Esophagus (tissue), 2 donors: ENCODE measurements around the gene PHKG2. TPM values are rescaled to one million over a fixed set of nuclear protein-coding genes. Genes with fewer than 3 reads are reported as not detected.

Experiments
- H3K27ac ChIP-seq, 2 donors: one replicate each; pipeline ENCODE4 v1.5.1; 2013; ENCODE audit warnings: low read depth in 2 of 2, mild to moderate bottlenecking in 2 of 2, inconsistent platforms in 1 of 2, low read length in 1 of 2, moderate library complexity in 1 of 2
- H3K27me3 ChIP-seq, 2 donors: one replicate each; pipeline ENCODE4 v1.6.1; 2013; ENCODE audit warnings: low read length in 2 of 2, control low read depth in 1 of 2, mild to moderate bottlenecking in 1 of 2; ENCODE audit not compliant: insufficient read depth in 2 of 2, control insufficient read depth in 1 of 2
- H3K36me3 ChIP-seq, 2 donors: one replicate each; pipeline ENCODE4 v1.6.1; 2013; ENCODE audit warnings: low read length in 1 of 2; ENCODE audit not compliant: control insufficient read depth in 2 of 2, insufficient read depth in 2 of 2
- H3K4me1 ChIP-seq, 2 donors: one replicate each; pipeline ENCODE4 v1.6.1; 2013; ENCODE audit warnings: low read length in 1 of 2; ENCODE audit not compliant: control insufficient read depth in 2 of 2, insufficient read depth in 2 of 2
- H3K4me3 ChIP-seq, 2 donors: one replicate each; pipeline ENCODE4 v1.5.1; 2013; ENCODE audit warnings: low read length in 2 of 2, mild to moderate bottlenecking in 2 of 2, low read depth in 1 of 2, moderate library complexity in 1 of 2
- H3K9me3 ChIP-seq, 2 donors: one replicate each; pipeline ENCODE4 v1.6.1; 2013; ENCODE audit warnings: mild to moderate bottlenecking in 2 of 2, low read depth in 1 of 2, low read length in 1 of 2, moderate library complexity in 1 of 2; ENCODE audit not compliant: control insufficient read depth in 2 of 2, insufficient read depth in 1 of 2
- WGBS, 2 donors: extraction: QIAGEN DNeasy Blood & Tissue Kit; methylation state at CpG; one replicate each; pipeline ENCODE4 v1.1.7; 2013; 5-methylcytosine and 5-hydroxymethylcytosine counted together
- polyA plus RNA-seq, 2 donors: library from polyadenylated mRNA; stranded (reverse); fragments of 200-250 nt; gene quantifications; one replicate each; pipeline ENCODE4 v1.2.3, GENCODE V29; 2013
- donor health status: healthy with polysubstance abuse.
- donor health status: Bipolar disorder and iron deficiency.

Gene PHKG2
- polyA plus RNA-seq, 2 donors = 23.2 to 34.8 TPM

DNA sequence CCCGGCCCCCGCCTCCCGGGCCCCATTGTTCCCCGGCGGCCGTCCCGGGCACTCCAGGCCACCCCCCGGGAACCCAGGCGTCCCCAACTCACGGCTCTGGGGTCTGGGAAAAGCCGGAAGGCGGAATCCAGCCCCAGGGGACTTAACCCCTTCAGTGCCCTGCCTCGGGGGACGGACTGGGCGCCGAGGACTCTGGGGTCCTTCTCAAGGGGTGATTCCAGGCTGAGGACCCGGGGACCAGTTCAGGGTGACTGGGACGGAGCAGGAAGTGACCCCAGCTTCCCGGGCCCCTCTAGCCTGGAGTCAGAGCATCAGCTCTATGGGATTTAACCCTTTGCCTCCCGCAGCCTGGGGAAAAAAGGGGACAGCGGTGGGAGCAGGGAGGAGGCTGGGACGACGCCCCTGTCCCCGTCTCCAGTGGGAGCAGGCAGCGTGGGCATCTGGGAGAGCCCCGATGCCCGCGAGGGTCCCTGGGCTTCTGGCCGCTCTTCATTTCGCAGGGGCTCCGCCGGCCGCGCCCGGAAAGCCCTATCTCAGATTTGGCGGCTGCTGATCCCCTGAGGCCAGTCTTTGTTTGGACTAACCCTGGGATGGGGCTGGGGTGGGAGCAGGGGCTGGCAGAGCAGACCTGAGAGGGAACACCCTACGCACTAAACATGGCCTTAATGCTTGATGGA, 38.8 kb downstream of the PHKG2 start, which contains the start of gene ZNF629:
Gene ZNF629, minus strand, starts transcription at position 270 of the 677 bp plus-strand sequence. CDS start 2,723 bp downstream, outside the sequence.
- Histone ChIP-seq H3K27me3 (no peaks in the 10 kb centered on the region), H3K9me3 (no peaks in the 10 kb centered on the region), H3K4me3 (peak within 1 kb of the TSS; percentile 81 to 94), H3K4me1 (peaks cover 0 to 1% of the 10 kb centered on the region in 2 donors), H3K36me3 (peaks cover 2 to 19% of the 10 kb centered on the region in 2 donors), H3K27ac (peak within 1 kb of the TSS; percentile 57 to 66)
- WGBS, 2 donors = 1% methylated on average over 33 to 37 of the region's 37 CpGs

- peaks cover 0 to 1% of the 10 kb centered on the region in 2 donors for H3K4me1 ChIP-seq
- H3K27me3 ChIP-seq = no peaks in the 10 kb centered on the region
- WGBS, 2 donors = 41 to 47% methylated on average over 11 of the region's 11 CpGs
- H3K36me3 ChIP-seq = peaks cover 0 to 12% of the 10 kb centered on the region in 2 donors
- no peaks in the 10 kb centered on the region for H3K9me3 ChIP-seq
- peak overlapping the region; percentile 81 to 94 for H3K4me3 ChIP-seq
- peak overlapping the region; percentile 57 to 66 for H3K27ac ChIP-seq
These were observed 39.6 kb downstream of the PHKG2 start for GRCh38 chr16:30787613-30788378.

- H3K9me3 ChIP-seq = no peaks in the 10 kb centered on the region
- WGBS, 2 donors = 90% methylated on average over 7 of the region's 7 CpGs
- H3K4me3 ChIP-seq = no peak overlapping the region
- H3K36me3 ChIP-seq = no peaks in the 10 kb centered on the region
- H3K27me3 ChIP-seq = no peaks in the 10 kb centered on the region
- no peaks in the 10 kb centered on the region for H3K4me1 ChIP-seq
- no peak overlapping the region for H3K27ac ChIP-seq
These were observed 45.4 kb downstream of the PHKG2 start for GRCh38 chr16:30793508-30794069.

DNA sequence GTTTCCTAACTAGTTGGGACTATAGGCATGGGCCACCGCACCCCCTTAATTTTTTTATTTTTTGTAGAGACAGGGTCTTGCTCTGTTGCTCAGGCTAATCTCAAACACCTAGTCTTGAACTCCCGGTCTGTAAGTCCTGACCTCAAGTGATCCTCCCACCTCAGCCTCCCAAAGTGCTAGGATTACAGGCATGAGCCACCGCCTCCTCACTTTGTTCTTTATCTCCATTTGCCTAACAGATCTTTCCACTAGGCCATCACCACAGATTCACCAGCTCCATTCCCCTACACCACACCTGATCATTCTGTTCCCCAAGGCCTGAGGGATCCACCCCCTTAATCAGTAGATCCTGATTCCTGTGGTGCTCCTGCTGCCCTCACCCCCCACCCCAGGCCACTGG, 46.4 kb downstream of the PHKG2 start:
- H3K27ac ChIP-seq = no peak overlapping the region
- no peaks in the 10 kb centered on the region for H3K4me1 ChIP-seq
- WGBS, 2 donors = 92 to 93% methylated on average over 3 of the region's 3 CpGs
- no peaks in the 10 kb centered on the region for H3K9me3 ChIP-seq
- H3K36me3 ChIP-seq = no peaks in the 10 kb centered on the region
- no peaks in the 10 kb centered on the region for H3K27me3 ChIP-seq
- H3K4me3 ChIP-seq = no peak overlapping the region

- H3K4me3 ChIP-seq = no peak overlapping the region
- no peaks in the 10 kb centered on the region for H3K9me3 ChIP-seq
- H3K36me3 ChIP-seq = no peaks in the 10 kb centered on the region
- WGBS, 2 donors = 67 to 76% methylated on average over 8 of the region's 8 CpGs
- H3K27ac ChIP-seq = no peak overlapping the region
- H3K27me3 ChIP-seq = no peaks in the 10 kb centered on the region
- no peaks in the 10 kb centered on the region for H3K4me1 ChIP-seq
These were observed 49.6 kb downstream of the PHKG2 start for GRCh38 chr16:30797670-30798309.

Other genes starting within 250 kb of the PHKG2 start
- gene ZNF768, start 221.9 kb upstream of the PHKG2 start, polyA plus RNA-seq = 10 to 100 TPM; 15.2 to 29.4 TPM
- 1 to 10 TPM; 4.4 to 4.5 TPM for gene ZNF747, start 213.6 kb upstream of the PHKG2 start, polyA plus RNA-seq
- gene ZNF764, start 190.1 kb upstream of the PHKG2 start, polyA plus RNA-seq = 1 to 10 TPM; 2.7 to 3.1 TPM
- 10 to 100 TPM in 1 of 2 donors, 1 to 10 TPM in 1; 8.4 to 16.3 TPM for gene ZNF688, start 176.7 kb upstream of the PHKG2 start, polyA plus RNA-seq
- gene ZNF785, start 162.7 kb upstream of the PHKG2 start, polyA plus RNA-seq = 1 to 10 TPM; 3.2 to 5.9 TPM
- gene ZNF689, start 138.0 kb upstream of the PHKG2 start, polyA plus RNA-seq = 1 to 10 TPM; 1.3 to 2.0 TPM
- 10 to 100 TPM; 26.8 to 51.8 TPM for gene PRR14, start 97.5 kb upstream of the PHKG2 start, polyA plus RNA-seq
- 10 to 100 TPM; 43.5 to 84.8 TPM for gene FBRS, start 90.0 kb upstream of the PHKG2 start, polyA plus RNA-seq
- gene SRCAP, start 49.3 kb upstream of the PHKG2 start, polyA plus RNA-seq = 10 to 100 TPM in 1 of 2 donors, 1 to 10 TPM in 1; 4.9 to 20.9 TPM
- 1 to 10 TPM; 3.5 to 6.2 TPM for gene CFAP119, start 13.6 kb downstream of the PHKG2 start, polyA plus RNA-seq
- 10 to 100 TPM; 39.9 to 64.1 TPM for gene RNF40, start 13.9 kb downstream of the PHKG2 start, polyA plus RNA-seq
- 1 to 10 TPM; 3.4 to 4.9 TPM for gene ZNF629, start 38.8 kb downstream of the PHKG2 start, polyA plus RNA-seq
- gene BCL7C, start 145.7 kb downstream of the PHKG2 start, polyA plus RNA-seq = 10 to 100 TPM; 21.8 to 33.9 TPM
- 1 to 10 TPM; 2.2 to 3.3 TPM for gene CTF1, start 148.2 kb downstream of the PHKG2 start, polyA plus RNA-seq
- 10 to 100 TPM; 10.7 to 35.6 TPM for gene FBXL19, start 175.1 kb downstream of the PHKG2 start, polyA plus RNA-seq
- 10 to 100 TPM in 1 of 2 donors, 1 to 10 TPM in 1; 8.5 to 11.6 TPM for gene ORAI3, start 200.6 kb downstream of the PHKG2 start, polyA plus RNA-seq
- 1 to 10 TPM; 6.8 to 9.6 TPM for gene SETD1A, start 209.3 kb downstream of the PHKG2 start, polyA plus RNA-seq
- 10 to 100 TPM in 1 of 2 donors, 1 to 10 TPM in 1; 6.6 to 12.1 TPM for gene HSD3B7, start 236.8 kb downstream of the PHKG2 start, polyA plus RNA-seq